Trophoblast cell (in vitro differentiated cells and primary cell): Measurements from ENCODE around the gene MLC1.

ENCODE experiments used
- DNase-seq, 2 donors: peaks; one replicate each; pipeline ENCODE4 v3.0.0-alpha.2; 2016
- H2AFZ ChIP-seq: 2 replicates; pipeline ENCODE4 v1.6.1; 2013; ENCODE audit warnings: low read length, moderate library complexity, mild to moderate bottlenecking; ENCODE audit not compliant: insufficient read depth, poor library complexity
- H2AK5ac ChIP-seq: 2 replicates; pipeline ENCODE4 v1.6.1; 2013; ENCODE audit warnings: mild to moderate bottlenecking, low read length
- H2BK120ac ChIP-seq: 2 replicates; pipeline ENCODE4 v1.6.1; 2013; ENCODE audit warnings: low read length, mild to moderate bottlenecking, moderate library complexity; ENCODE audit not compliant: insufficient read depth, poor library complexity
- H2BK12ac ChIP-seq: 2 replicates; pipeline ENCODE4 v1.6.1; 2013; ENCODE audit warnings: mild to moderate bottlenecking, low read length, moderate library complexity
- H2BK5ac ChIP-seq: 2 replicates; pipeline ENCODE4 v1.6.1; 2013; ENCODE audit warnings: low read length, low read depth, moderate library complexity, mild to moderate bottlenecking; ENCODE audit not compliant: poor library complexity
- H3K14ac ChIP-seq: 2 replicates; pipeline ENCODE4 v1.6.1; 2013; ENCODE audit warnings: mild to moderate bottlenecking, low read length
- H3K18ac ChIP-seq: 2 replicates; pipeline ENCODE4 v1.6.1; 2013; ENCODE audit warnings: mild to moderate bottlenecking, low read length
- H3K23ac ChIP-seq: 2 replicates; pipeline ENCODE4 v1.6.1; 2013; ENCODE audit warnings: low read length
- H3K27ac ChIP-seq: 2 replicates; pipeline ENCODE4 v1.5.1; 2013; ENCODE audit warnings: low read depth, mild to moderate bottlenecking, inconsistent platforms, low read length, moderate library complexity
- H3K27me3 ChIP-seq: 2 replicates; pipeline ENCODE4 v1.6.1; 2013; ENCODE audit warnings: inconsistent platforms, mild to moderate bottlenecking, low read length, moderate library complexity; ENCODE audit not compliant: insufficient read depth
- H3K36me3 ChIP-seq, 2 experiments: 1 replicate in 1 of 2; 2 replicates in 1 of 2; pipeline ENCODE4 v1.6.1; 2013; ENCODE audit warnings: low read length in 2 of 2, mild to moderate bottlenecking in 2 of 2, moderate library complexity in 1 of 2; ENCODE audit not compliant: insufficient read depth in 2 of 2, control insufficient read depth in 1 of 2
- H3K4ac ChIP-seq: 2 replicates; pipeline ENCODE4 v1.6.1; 2013; ENCODE audit warnings: low read depth, mild to moderate bottlenecking, low read length, moderate library complexity
- H3K4me1 ChIP-seq, 2 experiments: 1 replicate in 1 of 2; 2 replicates in 1 of 2; pipeline ENCODE4 v1.6.1; 2013; ENCODE audit warnings: low read length in 2 of 2, mild to moderate bottlenecking in 2 of 2, moderate library complexity in 1 of 2; ENCODE audit not compliant: insufficient read depth in 2 of 2, control insufficient read depth in 1 of 2
- H3K4me2 ChIP-seq: 2 replicates; pipeline ENCODE4 v1.6.1; 2013; ENCODE audit warnings: inconsistent platforms, mild to moderate bottlenecking, low read length, moderate library complexity
- H3K4me3 ChIP-seq: 2 replicates; pipeline ENCODE4 v1.5.1; 2013; ENCODE audit warnings: mild to moderate bottlenecking, low read depth, low read length, inconsistent platforms
- H3K79me1 ChIP-seq: one replicate; pipeline ENCODE4 v1.6.1; 2013; ENCODE audit warnings: low read length
- H3K79me2 ChIP-seq: 2 replicates; pipeline ENCODE4 v1.6.1; 2013; ENCODE audit warnings: low read length, mild to moderate bottlenecking; ENCODE audit not compliant: control insufficient read depth, insufficient read depth, poor library complexity
- H3K9ac ChIP-seq: 2 replicates; pipeline ENCODE4 v1.6.1; 2013; ENCODE audit warnings: mild to moderate bottlenecking, low read length
- H3K9me3 ChIP-seq: 2 replicates; pipeline ENCODE4 v1.6.1; 2013; ENCODE audit warnings: low read depth, mild to moderate bottlenecking, control low read depth, inconsistent platforms, low read length; ENCODE audit not compliant: insufficient read depth
- H4K12ac ChIP-seq: 2 replicates; pipeline ENCODE4 v1.6.1; 2013; ENCODE audit warnings: low read depth, mild to moderate bottlenecking, low read length, moderate library complexity
- H4K8ac ChIP-seq: 2 replicates; pipeline ENCODE4 v1.6.1; 2013; ENCODE audit warnings: low read depth, mild to moderate bottlenecking, low read length, moderate library complexity
- H4K91ac ChIP-seq: one replicate; pipeline ENCODE4 v1.6.1; 2013; ENCODE audit warnings: low read depth, mild to moderate bottlenecking, low read length, moderate library complexity
- WGBS: extraction: QIAGEN DNeasy Blood & Tissue Kit; methylation state at CpG from one replicate; pipeline ENCODE4 v1.1.7; 2013; ENCODE audit warnings: missing lambda C conversion rate; ENCODE audit not compliant: insufficient read length, insufficient coverage; ENCODE audit errors: extremely low coverage; 5-methylcytosine and 5-hydroxymethylcytosine counted together

Gene MLC1

DNA sequence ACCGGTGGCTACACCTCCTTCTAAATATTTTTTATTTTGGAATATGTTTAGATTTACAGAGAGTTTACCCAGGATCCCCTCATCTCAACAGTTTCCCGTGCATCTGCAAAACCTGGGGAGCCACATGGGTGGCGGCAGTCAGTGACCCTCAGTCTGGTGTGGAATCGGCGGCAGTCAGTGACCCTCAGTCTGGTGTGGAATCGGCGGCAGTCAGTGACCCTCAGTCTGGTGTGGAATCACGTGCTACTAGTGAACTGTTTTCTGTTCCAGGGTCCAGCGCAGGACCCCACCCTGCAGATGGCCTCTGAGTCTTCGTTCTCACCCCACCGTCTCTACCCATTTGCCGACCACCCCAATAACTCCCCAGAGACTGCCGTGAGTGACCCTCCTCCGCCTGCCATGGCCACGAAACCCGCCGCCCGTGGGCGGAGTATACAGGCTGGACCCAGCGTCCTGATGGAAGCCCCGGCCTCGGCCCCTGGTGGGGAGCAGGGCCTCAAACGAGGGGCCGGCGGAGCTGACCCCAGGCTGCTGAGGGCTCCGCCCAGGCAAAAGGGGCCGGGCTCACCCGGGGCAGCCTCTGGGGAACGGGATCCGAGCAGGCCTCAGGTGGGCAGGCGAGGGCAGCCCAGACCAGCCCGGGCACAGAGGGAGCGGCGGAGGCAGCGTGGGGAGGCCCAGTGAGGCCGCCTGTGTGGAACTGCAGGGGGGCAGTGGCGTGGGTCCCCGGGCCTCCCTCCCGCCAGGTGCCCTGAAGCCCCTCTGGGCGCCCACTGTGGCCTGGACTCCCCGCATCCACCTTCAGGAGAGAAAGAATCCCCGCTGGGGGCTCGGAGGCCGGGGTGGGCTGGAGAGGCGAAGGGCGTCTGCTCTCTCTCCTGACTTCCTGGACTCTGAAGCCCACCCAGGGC, 75.2 kb downstream of the MLC1 start:
- H3K4ac ChIP-seq, result no peak overlapping the region
- no peak overlapping the region for H3K14ac ChIP-seq
- no peak overlapping the region for H2AFZ ChIP-seq
- H3K79me1 ChIP-seq, result no peaks in the 10 kb centered on the region
- no peak overlapping the region for H2BK5ac ChIP-seq
- H4K12ac ChIP-seq, result no peak overlapping the region
- H3K9me3 ChIP-seq, result no peaks in the 10 kb centered on the region
- H3K27me3 ChIP-seq, result peaks cover 24% of the 10 kb centered on the region
- no peak overlapping the region for H4K91ac ChIP-seq
- no peak overlapping the region for H2BK12ac ChIP-seq
- H2BK120ac ChIP-seq, result no peak overlapping the region
- no peaks in the 10 kb centered on the region for H3K4me1 ChIP-seq
- no peak overlapping the region for H3K18ac ChIP-seq
- H3K79me2 ChIP-seq, result no peaks in the 10 kb centered on the region
- no peak overlapping the region for H3K23ac ChIP-seq
- DNase-seq, result no peak
- H3K9ac ChIP-seq, result no peak overlapping the region
- no CpG with 5 or more reads among the region's 46 CpGs for WGBS
- H2AK5ac ChIP-seq, result no peak overlapping the region
- H3K4me2 ChIP-seq, result no peak overlapping the region
- H4K8ac ChIP-seq, result no peak overlapping the region
- H3K4me3 ChIP-seq, result no peak overlapping the region
- H3K36me3 ChIP-seq, result no peaks in the 10 kb centered on the region
- H3K27ac ChIP-seq, result no peak overlapping the region
